Duodenal mucosa (tissue), 2 donors: Measurements from ENCODE around the gene AFAP1.

ENCODE experiments used
- H3K27ac ChIP-seq: one replicate; pipeline ENCODE4 v1.7.0; 2013; ENCODE audit warnings: low read depth, low read length
- H3K27me3 ChIP-seq, 2 donors: one replicate each; pipeline ENCODE4 v1.7.0; 2013; ENCODE audit warnings: low read length in 2 of 2, control low read depth in 1 of 2; ENCODE audit not compliant: insufficient read depth in 2 of 2, control insufficient read depth in 1 of 2
- H3K36me3 ChIP-seq, 2 donors: one replicate each; pipeline ENCODE4 v1.7.0; 2013; ENCODE audit warnings: low read length in 2 of 2, control low read depth in 1 of 2; ENCODE audit not compliant: insufficient read depth in 2 of 2, control insufficient read depth in 1 of 2
- H3K4me1 ChIP-seq, 2 donors: one replicate each; pipeline ENCODE4 v1.7.0; 2013; ENCODE audit warnings: low read length in 2 of 2, control low read depth in 1 of 2; ENCODE audit not compliant: insufficient read depth in 2 of 2, control insufficient read depth in 1 of 2
- H3K4me3 ChIP-seq, 2 donors: one replicate each; pipeline ENCODE4 v1.7.0; 2013; ENCODE audit warnings: low read length in 2 of 2, low read depth in 1 of 2
- H3K9ac ChIP-seq, 2 donors: one replicate each; pipeline ENCODE4 v1.7.0; 2013; ENCODE audit warnings: low read length in 2 of 2, low read depth in 1 of 2
- H3K9me3 ChIP-seq, 2 donors: one replicate each; pipeline ENCODE4 v1.7.0; 2013; ENCODE audit warnings: low read length in 2 of 2, control low read depth in 1 of 2; ENCODE audit not compliant: control insufficient read depth in 1 of 2

The AFAP1 gene

DNA sequence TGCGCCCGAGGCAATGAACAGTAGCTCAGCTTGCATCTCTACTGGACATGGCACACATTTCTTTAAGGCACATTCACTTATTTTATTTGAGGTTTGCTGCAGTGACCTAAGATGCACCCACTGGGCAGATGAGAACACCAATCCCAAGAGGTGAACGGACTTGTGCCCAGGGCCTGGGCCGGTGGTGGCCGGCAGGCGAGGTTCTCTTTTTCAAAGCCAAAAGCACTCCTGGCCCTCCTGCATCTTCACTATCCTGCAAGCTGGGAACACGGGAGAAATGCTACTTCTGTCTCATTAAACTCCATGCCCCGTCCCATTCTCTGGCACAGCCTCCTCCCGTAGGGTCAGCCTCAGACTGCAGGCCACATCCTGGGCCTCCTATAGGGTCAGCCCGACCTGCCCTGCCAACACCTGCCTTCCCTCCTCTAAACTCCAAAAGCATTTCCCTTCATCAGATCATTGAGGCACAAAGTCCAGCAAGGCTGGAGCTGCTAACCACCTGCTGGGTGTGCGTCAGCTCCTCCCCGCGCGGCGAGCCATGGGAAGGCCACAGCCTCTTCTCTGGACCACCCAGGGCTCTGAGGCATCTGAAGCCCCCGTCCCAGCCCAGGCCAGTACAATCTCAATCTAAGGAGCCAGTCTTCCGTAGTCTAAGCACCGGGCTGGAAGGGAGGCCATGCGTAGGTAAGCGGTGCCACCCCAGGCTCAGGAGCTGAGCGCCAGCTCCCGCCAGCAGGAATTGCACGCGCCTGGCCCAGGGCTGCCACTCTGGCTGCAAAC is 166.1 kb downstream of the AFAP1 start:
- H3K27ac ChIP-seq, result peak overlapping the region; percentile 35
- peaks cover 12 to 35% of the 10 kb centered on the region in 2 donors for H3K36me3 ChIP-seq
- no peaks in the 10 kb centered on the region for H3K9me3 ChIP-seq
- peaks cover 29 to 34% of the 10 kb centered on the region in 2 donors for H3K4me1 ChIP-seq
- no peaks in the 10 kb centered on the region for H3K27me3 ChIP-seq
- peak overlapping the region; percentile 34 to 55 for H3K4me3 ChIP-seq
- peak overlapping the region; percentile 22 to 51 for H3K9ac ChIP-seq

DNA sequence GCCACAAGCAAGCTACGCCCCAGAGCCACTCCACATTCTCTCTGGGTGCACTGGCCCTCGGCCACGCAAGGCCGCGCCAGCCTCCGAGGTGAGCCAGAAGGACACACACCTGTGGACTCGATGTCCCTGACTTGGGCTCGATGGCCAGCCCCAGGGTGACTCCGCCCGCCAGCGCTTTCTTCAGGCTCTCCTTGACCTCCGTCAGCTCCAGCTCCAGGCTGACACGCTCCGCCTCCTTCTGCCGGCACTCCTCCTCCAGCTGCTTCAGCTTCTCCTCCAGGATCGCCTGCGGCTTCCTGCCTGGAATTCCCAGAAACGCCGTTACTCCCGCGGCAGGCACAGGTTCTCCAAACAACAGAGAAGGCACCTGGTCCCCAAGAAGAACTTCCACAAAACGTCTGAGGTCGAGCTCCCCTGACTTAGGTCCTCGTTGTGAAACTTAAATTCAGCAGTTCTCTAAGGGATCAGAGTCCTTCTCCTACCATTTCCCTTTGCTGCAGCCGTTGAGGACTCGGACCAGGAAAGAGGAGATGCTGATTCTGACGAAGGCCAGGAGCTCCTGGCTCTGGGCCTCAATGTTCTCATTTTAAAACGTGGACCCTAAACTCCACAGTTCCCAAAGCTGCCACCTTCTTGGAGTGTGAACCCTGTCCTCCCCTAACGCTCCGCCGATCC is 166.8 kb downstream of the AFAP1 start:
- Histone ChIP-seq H3K27me3 (no peaks in the 10 kb centered on the region), H3K4me1 (peaks cover 29 to 34% of the 10 kb centered on the region in 2 donors), H3K9me3 (no peaks in the 10 kb centered on the region), H3K27ac (peak overlapping the region; percentile 45), H3K9ac (peak overlapping the region; percentile 39 to 51), H3K4me3 (peak overlapping the region; percentile 34 to 55), H3K36me3 (peaks cover 14 to 34% of the 10 kb centered on the region in 2 donors)

DNA sequence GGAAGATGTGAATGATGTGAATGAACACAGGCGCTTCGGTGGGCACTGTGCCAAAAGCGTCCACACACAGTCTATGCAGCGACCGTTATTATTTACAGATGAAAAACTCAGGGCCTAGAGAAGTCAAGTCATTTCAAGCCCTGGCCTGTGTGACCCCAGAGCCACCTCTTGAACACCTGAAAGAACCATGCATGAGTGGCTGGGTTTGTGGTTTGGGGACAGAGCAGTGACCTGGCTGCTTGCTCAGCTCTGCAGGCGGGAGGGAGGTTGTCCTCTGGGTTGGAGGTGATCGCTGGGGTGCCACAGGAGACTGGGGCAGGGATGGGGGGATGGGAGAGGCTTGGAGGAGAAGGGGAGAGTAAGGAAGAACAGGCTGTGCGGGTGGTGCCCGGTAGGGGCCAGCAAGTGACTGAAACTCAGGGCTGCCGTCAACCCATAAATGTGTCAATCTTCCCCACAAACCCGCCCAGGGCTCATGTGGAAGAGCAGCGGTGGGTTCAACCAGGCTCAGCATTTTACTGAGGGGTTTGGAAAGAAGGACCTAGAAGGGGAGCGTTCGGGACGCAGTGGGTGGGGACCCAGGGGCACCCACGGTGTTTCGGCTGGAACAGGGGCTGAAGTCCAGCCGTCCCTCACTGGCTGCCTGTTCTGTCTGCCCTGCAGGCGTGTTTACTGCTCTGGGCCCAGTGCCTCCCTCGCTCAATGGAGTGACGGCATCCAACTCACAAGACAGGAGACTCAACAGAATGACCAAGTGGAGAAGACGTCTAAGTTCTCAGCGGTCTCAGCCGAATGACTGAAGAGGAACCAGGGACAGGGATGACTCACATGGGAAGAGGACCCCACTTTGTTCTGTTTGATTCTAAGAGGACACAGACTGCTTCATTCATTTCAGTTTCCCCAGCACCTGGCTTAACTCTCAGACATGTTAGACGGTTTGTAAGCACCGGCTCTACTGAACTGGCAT is 167.8 kb downstream of the AFAP1 start:
- Histone ChIP-seq H3K9me3 (no peaks in the 10 kb centered on the region), H3K36me3 (peaks cover 15 to 32% of the 10 kb centered on the region in 2 donors), H3K27ac (no peak overlapping the region), H3K4me3 (peak overlapping the region in 1 of 2 donors; percentile 55), H3K27me3 (no peaks in the 10 kb centered on the region), H3K4me1 (peaks cover 29 to 34% of the 10 kb centered on the region in 2 donors), H3K9ac (peak overlapping the region; percentile 39 to 51)

DNA sequence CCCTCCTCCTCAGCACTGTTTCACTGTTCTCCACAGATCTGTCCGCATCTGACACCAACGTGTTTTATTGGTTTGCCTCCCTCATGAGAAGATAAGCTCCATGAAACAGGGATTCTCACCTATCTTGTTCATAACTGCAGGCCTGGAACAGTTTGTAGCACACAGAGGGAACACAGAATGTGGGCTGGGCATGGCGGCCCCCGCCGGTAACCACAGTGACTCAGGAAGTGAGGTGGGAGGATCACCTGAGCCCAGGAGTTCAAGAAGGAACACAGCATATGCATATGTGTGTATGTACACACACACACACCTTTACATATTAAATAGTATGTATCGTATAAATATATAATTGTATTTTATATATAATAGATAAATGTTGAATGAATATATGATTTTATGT is 168.6 kb downstream of the AFAP1 start:
- H3K27ac ChIP-seq, result no peak overlapping the region
- no peaks in the 10 kb centered on the region for H3K9me3 ChIP-seq
- H3K36me3 ChIP-seq, result peaks cover 17 to 39% of the 10 kb centered on the region in 2 donors
- no peaks in the 10 kb centered on the region for H3K27me3 ChIP-seq
- H3K9ac ChIP-seq, result peak overlapping the region in 1 of 2 donors; percentile 18
- H3K4me1 ChIP-seq, result peaks cover 29 to 34% of the 10 kb centered on the region in 2 donors
- H3K4me3 ChIP-seq, result no peak overlapping the region

DNA sequence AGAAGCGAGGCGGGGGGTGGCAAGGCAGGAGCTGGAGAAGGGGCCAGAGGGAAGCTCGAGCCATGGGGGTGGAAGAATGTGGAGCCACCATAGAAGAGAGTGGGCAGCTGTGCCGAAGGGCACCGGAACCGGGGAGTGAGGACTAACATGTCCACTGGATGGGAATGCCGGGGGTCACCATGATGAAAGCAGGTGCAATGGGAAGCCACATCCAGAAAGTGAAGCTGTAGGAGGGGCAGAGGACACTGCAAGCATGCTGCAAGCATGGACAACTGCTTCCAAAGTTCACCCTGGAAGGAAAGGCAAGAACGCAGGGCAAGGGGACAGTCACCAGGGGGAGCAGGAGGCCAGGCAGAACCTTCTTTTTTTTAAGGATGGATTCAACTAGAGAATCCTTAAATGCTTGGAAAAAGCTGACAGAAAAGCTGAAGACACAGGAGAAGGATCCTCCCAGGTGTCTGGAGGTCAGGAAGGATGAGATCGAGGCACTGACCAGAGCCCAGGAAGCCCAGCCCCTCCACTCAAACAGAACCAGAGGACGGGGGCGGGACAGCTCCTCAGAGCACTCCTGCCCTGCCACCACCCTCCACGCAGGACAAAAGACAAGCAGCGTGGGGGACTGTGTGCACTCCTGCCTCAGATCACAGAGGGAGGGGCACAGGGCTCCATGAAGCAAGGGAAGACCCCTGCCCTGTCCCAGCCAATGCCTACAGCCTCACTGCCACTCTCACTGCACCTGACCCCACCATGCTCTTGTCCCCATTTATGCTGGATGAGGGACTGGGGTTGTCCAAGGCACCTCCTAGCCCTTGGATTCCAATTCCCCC is 169.2 kb downstream of the AFAP1 start:
- Histone ChIP-seq H3K36me3 (peaks cover 24 to 42% of the 10 kb centered on the region in 2 donors), H3K4me1 (peaks cover 29 to 34% of the 10 kb centered on the region in 2 donors), H3K9me3 (no peaks in the 10 kb centered on the region), H3K9ac (peak overlapping the region in 1 of 2 donors; percentile 18), H3K27me3 (no peaks in the 10 kb centered on the region), H3K4me3 (no peak overlapping the region), H3K27ac (no peak overlapping the region)

DNA sequence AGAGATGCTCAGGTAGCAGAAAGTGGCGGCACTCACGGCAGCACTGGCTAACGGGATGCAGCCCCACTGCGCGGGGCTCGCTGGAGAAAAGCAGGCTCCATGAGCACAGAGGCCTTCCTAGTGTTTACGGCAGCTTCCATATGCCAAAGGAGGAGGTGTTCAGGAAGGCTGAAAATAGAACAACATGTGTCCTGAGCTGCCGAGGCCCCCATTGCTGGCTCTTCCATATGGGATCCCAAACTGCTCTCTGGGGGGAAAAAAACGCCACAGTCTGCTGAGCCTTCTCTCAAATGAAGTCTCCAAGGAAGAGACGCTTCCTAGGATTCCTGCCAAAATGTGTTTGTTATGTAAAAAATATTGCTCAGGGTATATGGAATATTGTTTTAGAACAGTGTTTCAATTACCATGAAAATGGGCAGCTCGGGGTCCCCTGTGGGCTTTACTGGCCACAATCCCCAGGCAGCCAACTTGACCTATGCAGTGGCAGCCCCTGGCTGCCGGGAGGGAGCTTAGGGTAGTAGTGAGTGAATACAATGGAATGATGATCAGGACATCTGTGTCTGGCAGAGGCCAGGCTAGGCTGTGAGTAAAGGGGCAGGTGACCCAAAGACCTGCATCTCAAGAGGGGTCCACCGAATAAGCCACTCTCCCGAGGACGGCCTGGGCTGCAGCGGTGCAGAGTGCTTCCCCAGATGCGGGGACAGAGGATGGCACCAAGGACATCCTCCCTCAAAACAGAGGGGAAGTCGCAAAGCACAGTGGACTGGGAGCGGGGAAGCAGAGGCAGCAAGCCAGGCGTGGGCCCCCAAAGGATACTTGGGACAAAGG is 170.1 kb downstream of the AFAP1 start:
- Histone ChIP-seq H3K4me3 (no peak overlapping the region), H3K9me3 (no peaks in the 10 kb centered on the region), H3K4me1 (peaks cover 29 to 34% of the 10 kb centered on the region in 2 donors), H3K27ac (no peak overlapping the region), H3K36me3 (peaks cover 27 to 46% of the 10 kb centered on the region in 2 donors), H3K27me3 (no peaks in the 10 kb centered on the region), H3K9ac (no peak overlapping the region)

DNA sequence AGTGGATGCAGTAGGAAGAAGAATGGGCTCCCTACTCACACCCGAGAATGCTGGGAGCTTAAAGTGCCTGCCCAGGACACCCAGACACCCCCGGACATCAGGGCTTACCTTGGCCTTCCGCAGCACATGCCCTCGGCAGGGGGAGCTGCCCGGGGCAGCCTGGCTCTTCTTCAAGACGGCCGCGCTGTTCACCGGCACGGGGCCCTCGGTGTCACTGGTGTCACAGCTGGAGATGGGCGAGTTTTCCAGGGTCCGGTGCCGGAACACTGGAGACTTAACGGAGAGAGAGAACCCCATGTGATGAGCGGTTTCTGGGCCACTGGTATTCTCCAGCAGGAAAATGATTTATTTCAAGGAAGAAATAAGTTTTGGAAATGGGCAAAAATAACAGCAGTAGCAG is 170.9 kb downstream of the AFAP1 start:
- Histone ChIP-seq H3K9ac (no peak overlapping the region), H3K4me3 (no peak overlapping the region), H3K36me3 (peaks cover 30 to 40% of the 10 kb centered on the region in 2 donors), H3K4me1 (peaks cover 23 to 31% of the 10 kb centered on the region in 2 donors), H3K27ac (no peak overlapping the region), H3K27me3 (no peaks in the 10 kb centered on the region), H3K9me3 (no peaks in the 10 kb centered on the region)

DNA sequence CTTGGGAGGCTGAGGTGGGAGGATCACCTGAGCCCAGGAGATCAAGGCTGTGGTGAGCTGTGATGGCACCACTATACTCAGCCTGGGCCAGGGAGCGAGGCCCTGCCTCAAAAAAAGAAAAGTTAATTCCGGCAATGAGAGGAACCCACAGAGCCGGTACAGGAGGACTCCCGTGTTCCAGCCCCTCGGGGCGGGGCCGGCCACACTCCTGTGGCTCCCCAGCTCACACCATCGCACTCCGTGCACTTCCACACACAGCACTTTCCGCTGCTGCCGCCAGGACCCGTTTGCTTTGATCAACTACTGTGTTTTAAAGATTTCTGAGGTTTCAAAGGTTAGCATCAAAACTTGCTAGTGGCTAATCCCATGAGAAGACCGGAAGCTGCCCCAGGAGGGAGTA is 171.7 kb downstream of the AFAP1 start:
- H3K4me1 ChIP-seq, result peaks cover 16 to 23% of the 10 kb centered on the region in 2 donors

More for the DNA sequence above, 171.7 kb downstream of the AFAP1 start:
- Histone ChIP-seq H3K36me3 (peaks cover 32 to 44% of the 10 kb centered on the region in 2 donors), H3K9ac (no peak overlapping the region), H3K4me3 (no peak overlapping the region), H3K27me3 (no peaks in the 10 kb centered on the region), H3K27ac (no peak overlapping the region), H3K9me3 (no peaks in the 10 kb centered on the region)
